Measurements from ENCODE around the gene TIFAB.

DNA sequence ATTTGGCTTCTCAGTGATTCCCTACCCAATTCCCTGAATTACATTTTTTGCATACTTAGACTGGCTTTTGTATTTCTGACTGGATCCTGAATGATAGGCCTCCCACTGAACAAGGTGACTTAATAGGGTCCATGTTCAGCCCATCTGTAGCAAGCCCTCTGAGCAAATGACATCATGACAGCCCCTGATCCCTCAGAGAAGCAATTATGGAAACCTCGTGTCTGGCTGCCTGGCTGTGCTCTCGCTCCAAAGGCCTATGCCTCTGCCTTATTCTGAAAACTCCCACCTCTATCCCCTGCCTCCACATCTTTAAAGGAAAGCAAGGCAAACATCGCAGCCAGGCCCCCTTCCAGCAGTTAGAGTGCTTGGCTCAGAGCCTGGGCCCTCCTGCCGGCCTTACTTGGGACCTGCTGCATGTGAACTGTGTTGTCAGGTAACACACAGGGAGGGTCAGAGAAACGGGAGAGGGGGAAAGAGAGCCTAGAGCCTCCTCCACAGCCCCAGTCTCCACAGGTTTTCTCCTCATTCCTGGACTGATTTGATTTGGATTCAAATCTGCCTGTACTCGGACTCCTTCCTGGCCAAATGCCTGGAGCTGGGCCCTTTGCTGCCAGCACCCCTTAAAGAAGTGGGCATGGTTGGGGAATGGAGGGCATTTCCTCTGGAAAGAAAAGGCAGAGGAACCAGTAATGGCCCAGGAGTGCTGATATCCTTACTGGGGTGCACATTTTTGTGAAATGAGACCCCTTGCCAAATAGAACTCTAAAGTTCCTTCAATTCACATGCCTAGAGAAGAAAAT lies 8.8 kb downstream of the TIFAB start:
- TF ChIP-seq CTCF (IDR thresholded peaks at IDR 0.05) (no peak), POLR2A (IDR thresholded peaks at IDR 0.05) (no peak)
